OCI-LY7 (cell line): ENCODE measurements around the gene CTNNA2. TPM values are rescaled to one million over a fixed set of nuclear protein-coding genes. Genes with fewer than 3 reads are reported as not detected.

Experiments
- BruUV-seq: library from RNA; stranded (reverse); fragments of 400-500 nt; replicated peaks from 2 replicates; lab custom pipeline; 2021; lab: Mats Ljungman, UMichigan
- CTCF ChIA-PET: fragments of 300-600 bp; sonication (Branson Sonifier 250); formaldehyde crosslinking; loops from one replicate; lab custom pipeline; 2022; ENCODE audit warnings: antibody characterized with exemption; ENCODE audit not compliant: unreplicated experiment; lab: Charles Lee
- POLR2A ChIA-PET: fragments of 300-600 bp; sonication (Branson Sonifier 250); formaldehyde crosslinking; loops from one replicate; lab custom pipeline; 2022; ENCODE audit warnings: antibody characterized with exemption; lab: Charles Lee
- DNase-seq: peaks from one replicate; pipeline ENCODE4 v3.0.0-alpha.2; 2015; ENCODE audit warnings: low spot score
- H2AFZ ChIP-seq: fragments of 200-600 bp; sonication (generic), shearing (Covaris generic); 2 replicates; pipeline ENCODE4 v1.6.1; 2014; ENCODE audit warnings: mild to moderate bottlenecking, antibody characterized with exemption, low read length, moderate library complexity
- H3K27ac ChIP-seq: fragments of 200-600 bp; sonication (generic); 2 replicates; pipeline ENCODE4 v1.5.1; 2014; ENCODE audit warnings: mixed run types, low read depth, mild to moderate bottlenecking, moderate library complexity, low read length, inconsistent platforms; ENCODE audit not compliant: poor library complexity, severe bottlenecking
- H3K36me3 ChIP-seq: fragments of 200-600 bp; sonication (generic); 2 replicates; pipeline ENCODE4 v1.6.1; 2014; ENCODE audit warnings: mild to moderate bottlenecking, antibody characterized with exemption, low read length, moderate library complexity, mixed read lengths; ENCODE audit not compliant: insufficient read depth
- H3K4me1 ChIP-seq: fragments of 200-600 bp; sonication (generic); 2 replicates; pipeline ENCODE4 v1.5.1; 2014; ENCODE audit warnings: mild to moderate bottlenecking, low read length; ENCODE audit not compliant: insufficient read depth, poor library complexity, severe bottlenecking
- H3K4me2 ChIP-seq: fragments of 200-600 bp; sonication (generic); 2 replicates; pipeline ENCODE4 v1.6.1; 2014; ENCODE audit warnings: mild to moderate bottlenecking, low read length
- H3K4me3 ChIP-seq: fragments of 200-600 bp; sonication (generic); 2 replicates; pipeline ENCODE4 v1.5.1; 2014; ENCODE audit warnings: mild to moderate bottlenecking, low read depth, low read length; ENCODE audit not compliant: poor library complexity, severe bottlenecking
- H3K79me2 ChIP-seq: fragments of 200-600 bp; sonication (generic); 2 replicates; pipeline ENCODE4 v1.6.1; 2016; ENCODE audit warnings: low read depth, mild to moderate bottlenecking, low read length, moderate library complexity, mixed read lengths; ENCODE audit not compliant: insufficient read depth
- H3K9me2 ChIP-seq: fragments of 200-600 bp; sonication (generic); 2 replicates; pipeline ENCODE4 v1.6.1; 2016; ENCODE audit warnings: mild to moderate bottlenecking, low read length, mixed read lengths; ENCODE audit not compliant: insufficient read depth
- H3K9me3 ChIP-seq: fragments of 200-600 bp; sonication (generic); 2 replicates; pipeline ENCODE4 v1.6.1; 2014; ENCODE audit warnings: mild to moderate bottlenecking, mixed run types, low read length, mixed read lengths
- H4K20me1 ChIP-seq: fragments of 200-600 bp; sonication (generic); 2 replicates; pipeline ENCODE4 v1.6.1; 2014; ENCODE audit warnings: mild to moderate bottlenecking, antibody characterized with exemption, low read length, moderate library complexity, mixed read lengths; ENCODE audit not compliant: insufficient read depth
- CTCF ChIP-seq: fragments of 200-600 bp; sonication (generic); conservative IDR thresholded peaks from 2 replicates; pipeline ENCODE4 v1.5.1; 2014; ENCODE audit warnings: mild to moderate bottlenecking, antibody characterized with exemption, low read length, moderate library complexity, mixed read lengths
- EZH2phosphoT487 ChIP-seq: fragments of 200-600 bp; sonication (generic); IDR thresholded peaks from 2 replicates; pipeline ENCODE4 v1.6.1; 2018; ENCODE audit warnings: low read depth, borderline replicate concordance, mild to moderate bottlenecking, mixed run types, antibody characterized with exemption, low read length, moderate library complexity, mixed read lengths
- intact Hi-C: fragments of 100-400 bp; cut with micrococcal nuclease; formaldehyde crosslinking; loops from one replicate; pipeline ENCODE4 v1.10.0; 2022; ENCODE audit not compliant: unreplicated experiment
- total RNA-seq, 2 experiments: library from RNA; depleted of rRNA in 1 of 2; stranded (reverse); fragments of >200 nt in 1 of 2; shearing (Covaris generic) in 1 of 2; gene quantifications; 2 replicates each; pipeline ENCODE4 v1.2.3, GENCODE V29; 2014 to 2022

CTNNA2 gene
- total RNA-seq, 2 experiments from 2014 or later = 0.19 to 2.7 TPM

- H3K4me3 ChIP-seq = no peak overlapping the region
- H3K4me2 ChIP-seq = no peak overlapping the region
- no peaks in the 10 kb centered on the region for H3K9me2 ChIP-seq
- no peaks in the 10 kb centered on the region for H3K9me3 ChIP-seq
- no TSS peak for BruUV-seq
- H3K36me3 ChIP-seq = no peaks in the 10 kb centered on the region
- intact Hi-C loops = no loop called here
- TF ChIP-seq CTCF = no peak
- no peak for TF ChIP-seq EZH2phosphoT487
- H3K4me1 ChIP-seq = no peaks in the 10 kb centered on the region
- no peak for DNase-seq
- no peak overlapping the region for H3K27ac ChIP-seq
- ChIA-PET POLR2A (interaction anchor here (0.6 kb wide), 1 partner anchor 27 kb away, joined by 3 read pairs; no protein-coding TSS in a partner anchor), CTCF (no interaction called here)
- H2AFZ ChIP-seq = no peak overlapping the region
- no peaks in the 10 kb centered on the region for H4K20me1 ChIP-seq
- no peaks in the 10 kb centered on the region for H3K79me2 ChIP-seq
These were observed 126.1 kb downstream of the CTNNA2 start for GRCh38 chr2:79638954-79639353.

GRCh38 chr2:79640001-79640400 is 127.2 kb downstream of the CTNNA2 start:
- no peak overlapping the region for H3K4me2 ChIP-seq
- no peaks in the 10 kb centered on the region for H4K20me1 ChIP-seq
- no peak overlapping the region for H3K4me3 ChIP-seq
- H3K79me2 ChIP-seq = no peaks in the 10 kb centered on the region
- ChIA-PET POLR2A (interaction anchor here (0.6 kb wide), 1 partner anchor 55 kb away, joined by 4 read pairs; no protein-coding TSS in a partner anchor), CTCF (no interaction called here)
- intact Hi-C loops = no loop called here
- no peaks in the 10 kb centered on the region for H3K4me1 ChIP-seq
- H3K27ac ChIP-seq = no peak overlapping the region
- BruUV-seq = no TSS peak
- no peaks in the 10 kb centered on the region for H3K9me2 ChIP-seq
- H3K9me3 ChIP-seq = no peaks in the 10 kb centered on the region
- no peaks in the 10 kb centered on the region for H3K36me3 ChIP-seq
- TF ChIP-seq EZH2phosphoT487 (no peak), CTCF (no peak)
- H2AFZ ChIP-seq = no peak overlapping the region
- no peak for DNase-seq

GRCh38 chr2:79649531-79649930 is 136.7 kb downstream of the CTNNA2 start:
- Histone ChIP-seq H3K36me3 (no peaks in the 10 kb centered on the region), H3K9me2 (no peaks in the 10 kb centered on the region), H3K4me1 (no peaks in the 10 kb centered on the region), H3K79me2 (no peaks in the 10 kb centered on the region), H3K27ac (no peak overlapping the region), H4K20me1 (no peaks in the 10 kb centered on the region), H3K4me3 (no peak overlapping the region), H3K4me2 (no peak overlapping the region), H2AFZ (no peak overlapping the region), H3K9me3 (no peaks in the 10 kb centered on the region)
- ChIA-PET CTCF (no interaction called here), POLR2A (interaction anchor here (0.9 kb wide), 1 partner anchor 63 kb away, joined by 3 read pairs; no protein-coding TSS in a partner anchor)
- TF ChIP-seq CTCF (no peak), EZH2phosphoT487 (no peak)
- no TSS peak for BruUV-seq
- DNase-seq = no peak
- intact Hi-C loops = no loop called here
